ENCODE data around the gene UGT1A10. TPM values are rescaled to one million over a fixed set of nuclear protein-coding genes. Genes with fewer than 3 reads are reported as not detected.

UGT1A10 gene
- total RNA-seq, 1 experiment from 2014 or later: not detected

- TF ChIP-seq, protein P1, sequence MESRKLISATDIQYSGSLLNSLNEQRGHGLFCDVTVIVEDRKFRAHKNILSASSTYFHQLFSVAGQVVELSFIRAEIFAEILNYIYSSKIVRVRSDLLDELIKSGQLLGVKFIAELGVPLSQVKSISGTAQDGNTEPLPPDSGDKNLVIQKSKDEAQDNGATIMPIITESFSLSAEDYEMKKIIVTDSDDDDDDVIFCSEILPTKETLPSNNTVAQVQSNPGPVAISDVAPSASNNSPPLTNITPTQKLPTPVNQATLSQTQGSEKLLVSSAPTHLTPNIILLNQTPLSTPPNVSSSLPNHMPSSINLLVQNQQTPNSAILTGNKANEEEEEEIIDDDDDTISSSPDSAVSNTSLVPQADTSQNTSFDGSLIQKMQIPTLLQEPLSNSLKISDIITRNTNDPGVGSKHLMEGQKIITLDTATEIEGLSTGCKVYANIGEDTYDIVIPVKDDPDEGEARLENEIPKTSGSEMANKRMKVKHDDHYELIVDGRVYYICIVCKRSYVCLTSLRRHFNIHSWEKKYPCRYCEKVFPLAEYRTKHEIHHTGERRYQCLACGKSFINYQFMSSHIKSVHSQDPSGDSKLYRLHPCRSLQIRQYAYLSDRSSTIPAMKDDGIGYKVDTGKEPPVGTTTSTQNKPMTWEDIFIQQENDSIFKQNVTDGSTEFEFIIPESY (IDR thresholded peaks at IDR 0.05; ENCODE audit: extremely low read depth, insufficient replicate concordance, low read length): no peak
- TF ChIP-seq ZNF274 (IDR thresholded peaks at IDR 0.05; ENCODE audit: low read depth, low read length): no peak
- TF ChIP-seq CBX3 (IDR thresholded peaks at IDR 0.05; ENCODE audit: low read depth): no peak
- TF ChIP-seq EZH2phosphoT487 (IDR thresholded peaks at IDR 0.05; ENCODE audit: borderline replicate concordance): no peak
- no peak for TF ChIP-seq EGR1 (IDR thresholded peaks at IDR 0.05; ENCODE audit: low read depth)
Observed at GRCh38 chr2:233690444-233690843, 54.2 kb downstream of the UGT1A10 start (continued).

- no peaks in the 10 kb centered on the region for H3K9me2 ChIP-seq (ENCODE audit: insufficient read depth)
- ChIA-PET POLR2A (no interaction called here), RAD21 (ENCODE audit: low non-redundant PET in 1 of 2, low total read pairs in 2 of 2, uncharacterized antibody in 2 of 2, unreplicated experiment in 2 of 2) (no interaction called here), CTCF (no interaction called here)
- H3K4me3 ChIP-seq (replicated peaks in 1 of 2; ENCODE audit: low read depth in 1 of 2, low read length in 2 of 2): no peak overlapping the region
- intact Hi-C loops (cut with micrococcal nuclease): no loop called here
- no peak overlapping the region for H3K27ac ChIP-seq (ENCODE audit: low read depth, low read length)
- no peak overlapping the region for H3K9ac ChIP-seq (ENCODE audit: low read length)
- no peak overlapping the region for H3K4me2 ChIP-seq (ENCODE audit: low read length)
- no peaks in the 10 kb centered on the region for H4K20me1 ChIP-seq (ENCODE audit: insufficient read depth)
- no peaks in the 10 kb centered on the region for H3K9me3 ChIP-seq (ENCODE audit: control insufficient read depth in 1 of 2, insufficient read depth in 1 of 2, low read depth in 1 of 2, low read length in 2 of 2)
- no peak overlapping the region for H2AFZ ChIP-seq (ENCODE audit: low read depth, low read length, poor library complexity, severe bottlenecking)
- BruUV-seq (replicated peaks): no TSS peak
- H3K27me3 ChIP-seq (ENCODE audit: insufficient read depth, low read length): no peaks in the 10 kb centered on the region
- H3K4me1 ChIP-seq (ENCODE audit: control insufficient read depth in 1 of 2, insufficient read depth in 2 of 2, low read length in 2 of 2): no peaks in the 10 kb centered on the region
- no peak for DNase-seq (ENCODE audit: low read depth, low spot score)
- TF ChIP-seq, protein P2, sequence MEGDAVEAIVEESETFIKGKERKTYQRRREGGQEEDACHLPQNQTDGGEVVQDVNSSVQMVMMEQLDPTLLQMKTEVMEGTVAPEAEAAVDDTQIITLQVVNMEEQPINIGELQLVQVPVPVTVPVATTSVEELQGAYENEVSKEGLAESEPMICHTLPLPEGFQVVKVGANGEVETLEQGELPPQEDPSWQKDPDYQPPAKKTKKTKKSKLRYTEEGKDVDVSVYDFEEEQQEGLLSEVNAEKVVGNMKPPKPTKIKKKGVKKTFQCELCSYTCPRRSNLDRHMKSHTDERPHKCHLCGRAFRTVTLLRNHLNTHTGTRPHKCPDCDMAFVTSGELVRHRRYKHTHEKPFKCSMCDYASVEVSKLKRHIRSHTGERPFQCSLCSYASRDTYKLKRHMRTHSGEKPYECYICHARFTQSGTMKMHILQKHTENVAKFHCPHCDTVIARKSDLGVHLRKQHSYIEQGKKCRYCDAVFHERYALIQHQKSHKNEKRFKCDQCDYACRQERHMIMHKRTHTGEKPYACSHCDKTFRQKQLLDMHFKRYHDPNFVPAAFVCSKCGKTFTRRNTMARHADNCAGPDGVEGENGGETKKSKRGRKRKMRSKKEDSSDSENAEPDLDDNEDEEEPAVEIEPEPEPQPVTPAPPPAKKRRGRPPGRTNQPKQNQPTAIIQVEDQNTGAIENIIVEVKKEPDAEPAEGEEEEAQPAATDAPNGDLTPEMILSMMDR (IDR thresholded peaks at IDR 0.05 in 2 of 3, conservative IDR thresholded peaks at IDR 0.05 in 1 of 3; ENCODE audit: borderline replicate concordance in 1 of 3, insufficient read depth in 1 of 3, low read depth in 2 of 3, low read length in 2 of 3): no peak
- TF ChIP-seq YY1 (IDR thresholded peaks at IDR 0.05; ENCODE audit: extremely low read depth, insufficient replicate concordance, low read depth, low read length) (no peak), JUND (IDR thresholded peaks at IDR 0.05) (no peak), RAD21 (IDR thresholded peaks at IDR 0.05; ENCODE audit: low read depth) (no peak), FOSL1 (IDR thresholded peaks at IDR 0.05; ENCODE audit: low read depth) (no peak), SRF (IDR thresholded peaks at IDR 0.05; ENCODE audit: low read depth) (no peak)
- ATAC-seq: no peak
- H3K36me3 ChIP-seq (ENCODE audit: control insufficient read depth in 1 of 2, insufficient read depth in 2 of 2, low read length in 2 of 2): no peaks in the 10 kb centered on the region
- no peaks in the 10 kb centered on the region for H3K79me2 ChIP-seq (ENCODE audit: insufficient read depth, low read length)
Observed at GRCh38 chr2:233691443-233692433, 55.5 kb downstream of the UGT1A10 start.

All from HCT116 (cell line).